Measurements from ENCODE around the gene HS3ST4.

Gene HS3ST4

GRCh38 chr16:26128296-26128695 lies 436.5 kb downstream of the HS3ST4 start:
- DNase-seq, result no peak

GRCh38 chr16:26129997-26130396 lies 438.2 kb downstream of the HS3ST4 start:
- no peak for DNase-seq

GRCh38 chr16:26133416-26134093 lies 441.8 kb downstream of the HS3ST4 start:
- no peak for DNase-seq

- no peak for DNase-seq
Observed at GRCh38 chr16:26134588-26134987, 442.8 kb downstream of the HS3ST4 start.

GRCh38 chr16:26137956-26138355 lies 446.2 kb downstream of the HS3ST4 start:
- DNase-seq, result no peak

GRCh38 chr16:26139091-26139490 lies 447.3 kb downstream of the HS3ST4 start:
- no peak for DNase-seq

- no peak for DNase-seq
Observed at GRCh38 chr16:26139884-26140283, 448.1 kb downstream of the HS3ST4 start.

- DNase-seq, result no peak
Observed at GRCh38 chr16:26149364-26150190, 457.8 kb downstream of the HS3ST4 start.

GRCh38 chr16:26155221-26155620 lies 463.5 kb downstream of the HS3ST4 start:
- no peak for DNase-seq

- no peak for DNase-seq
Observed at GRCh38 chr16:26157319-26157718, 465.6 kb downstream of the HS3ST4 start.

GRCh38 chr16:26158142-26158759 lies 466.5 kb downstream of the HS3ST4 start:
- DNase-seq, result no peak

GRCh38 chr16:26161461-26162180 lies 469.9 kb downstream of the HS3ST4 start:
- DNase-seq, result no peak

- no peak for DNase-seq
Observed at GRCh38 chr16:26169473-26169872, 477.7 kb downstream of the HS3ST4 start.

GRCh38 chr16:26175944-26176343 lies 484.2 kb downstream of the HS3ST4 start:
- no peak for DNase-seq

- DNase-seq, result no peak
Observed at GRCh38 chr16:26177438-26177837, 485.7 kb downstream of the HS3ST4 start.

- DNase-seq, result no peak
Observed at GRCh38 chr16:26178298-26178697, 486.5 kb downstream of the HS3ST4 start.

- no peak for DNase-seq
Observed at GRCh38 chr16:26186091-26186615, 494.4 kb downstream of the HS3ST4 start.
